HG02981 (cell line): ENCODE measurements around the gene OSBPL8.
A peak's percentile ranks its signal among the peaks of the same experiment; 100 is the strongest.
"Not testable (repeated sequence)": the region's sequence is repeated elsewhere in the genome, so short reads cannot be mapped to it uniquely, and the experiment has no call there.

Experiments
- ATAC-seq: cut with Tn5 transposase; IDR thresholded peaks from one replicate; pipeline ENCODE4 v1.9.1; 2021; ENCODE audit warnings: mild to moderate bottlenecking, moderate library complexity; ENCODE audit not compliant: unreplicated experiment

OSBPL8 gene

DNA sequence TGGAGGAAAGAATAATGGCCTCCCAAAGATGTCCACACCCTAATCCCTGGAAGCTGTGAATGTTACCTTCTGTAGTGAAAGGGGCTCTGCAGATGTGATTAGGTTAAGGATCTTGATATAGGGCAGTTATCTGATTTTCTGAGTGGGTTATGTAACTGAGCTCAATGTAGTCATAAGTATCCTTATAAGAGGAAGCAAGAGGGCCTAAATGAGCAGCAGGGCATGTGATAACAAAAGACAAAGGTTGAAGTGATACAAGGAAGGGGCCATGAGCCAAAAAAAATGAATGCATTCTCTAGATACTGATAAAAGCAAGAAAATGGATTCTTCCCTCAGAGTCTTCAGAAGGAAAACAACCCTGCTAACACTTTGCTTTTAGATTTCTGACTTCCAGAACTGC is 78.8 kb downstream of the OSBPL8 start:
- ATAC-seq, result no peak

- no peak for ATAC-seq
These were observed 81.5 kb downstream of the OSBPL8 start for GRCh38 chr12:76478045-76478444.

DNA sequence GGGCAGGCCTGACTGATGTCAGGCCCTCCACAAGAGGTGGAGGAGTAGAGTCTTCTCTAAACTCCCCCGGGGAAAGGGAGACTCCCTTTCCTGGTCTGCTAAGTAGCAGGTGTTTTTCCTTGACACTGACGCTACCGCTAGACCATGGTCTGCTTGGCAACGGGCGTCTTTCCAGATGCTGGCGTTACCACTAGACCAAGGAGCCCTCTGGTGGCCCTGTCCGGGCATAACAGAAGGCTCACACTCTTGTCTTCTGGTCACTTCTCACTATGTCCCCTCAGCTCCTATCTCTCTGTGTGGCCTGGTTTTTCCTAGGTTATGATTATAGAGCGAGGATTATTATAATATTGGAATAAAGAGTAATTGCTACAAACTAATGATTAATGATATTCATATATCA is 86.7 kb downstream of the OSBPL8 start:
- not testable (repeated sequence) for ATAC-seq

DNA sequence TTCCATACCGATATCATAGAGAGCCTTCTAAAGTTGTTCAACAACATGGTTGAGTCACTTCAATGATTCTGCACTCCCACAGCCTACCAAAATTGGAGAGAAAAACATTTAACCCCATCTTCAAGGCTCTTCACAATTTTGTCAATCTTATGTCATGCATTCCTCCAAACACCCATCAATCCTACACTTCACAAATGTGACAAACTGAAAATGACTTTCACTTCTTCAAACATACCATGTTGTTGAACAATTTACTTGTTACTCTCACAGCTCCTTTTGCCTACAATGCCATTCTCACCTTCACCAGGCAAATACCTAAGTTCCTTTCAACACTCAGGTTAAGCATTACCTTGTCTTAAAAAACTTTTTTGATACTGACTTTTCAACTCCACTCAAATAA is 88.0 kb downstream of the OSBPL8 start:
- ATAC-seq, result no peak

GRCh38 chr12:76470028-76470939 is 89.3 kb downstream of the OSBPL8 start:
- peak; percentile 93 for ATAC-seq

DNA sequence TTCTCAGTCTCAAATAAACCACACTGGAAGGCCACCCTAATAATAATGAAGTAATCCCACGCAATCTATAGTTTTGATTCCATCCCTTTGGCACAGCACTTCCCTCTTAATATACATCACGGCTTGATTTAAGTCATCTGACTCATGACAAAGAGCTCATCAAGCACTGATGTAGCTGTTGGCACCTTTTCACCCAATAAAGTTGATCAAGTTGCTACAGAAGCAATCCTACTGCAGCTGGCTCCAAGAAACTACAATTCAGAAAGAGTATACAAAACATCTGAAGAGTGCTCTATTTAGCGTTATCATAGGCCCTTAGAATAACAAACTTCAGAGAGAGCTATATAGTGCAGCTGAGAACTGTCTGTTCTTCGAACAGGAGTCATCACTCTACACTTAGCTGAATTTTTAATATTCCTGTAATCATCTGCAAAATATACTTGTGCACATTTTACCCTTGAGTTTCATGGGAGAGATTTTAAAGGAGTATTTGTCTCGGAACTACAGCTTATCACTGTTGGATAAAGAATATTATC is 94.9 kb downstream of the OSBPL8 start:
- ATAC-seq, result no peak

- peak; percentile 52 for ATAC-seq
These were observed 96.8 kb downstream of the OSBPL8 start for GRCh38 chr12:76462668-76463224.

DNA sequence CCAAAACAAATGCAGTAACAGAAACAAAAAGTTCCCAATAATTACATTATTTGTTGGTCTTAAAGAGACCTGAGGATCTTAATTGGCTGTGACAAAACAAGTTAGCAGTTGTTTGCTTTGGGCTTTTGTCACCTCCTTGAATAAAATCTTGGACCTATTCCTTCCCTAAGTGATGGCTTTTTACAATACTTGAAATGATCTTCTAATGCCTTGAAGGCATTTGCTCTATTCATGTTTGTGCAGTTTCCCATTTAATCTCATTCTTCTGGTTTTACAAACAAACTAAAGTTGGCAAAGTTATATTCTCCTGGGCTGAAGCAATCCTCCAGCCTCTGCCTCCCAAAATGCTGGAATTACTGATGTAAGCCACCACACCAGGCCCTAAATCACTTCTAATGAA is 98.8 kb downstream of the OSBPL8 start:
- no peak for ATAC-seq

DNA sequence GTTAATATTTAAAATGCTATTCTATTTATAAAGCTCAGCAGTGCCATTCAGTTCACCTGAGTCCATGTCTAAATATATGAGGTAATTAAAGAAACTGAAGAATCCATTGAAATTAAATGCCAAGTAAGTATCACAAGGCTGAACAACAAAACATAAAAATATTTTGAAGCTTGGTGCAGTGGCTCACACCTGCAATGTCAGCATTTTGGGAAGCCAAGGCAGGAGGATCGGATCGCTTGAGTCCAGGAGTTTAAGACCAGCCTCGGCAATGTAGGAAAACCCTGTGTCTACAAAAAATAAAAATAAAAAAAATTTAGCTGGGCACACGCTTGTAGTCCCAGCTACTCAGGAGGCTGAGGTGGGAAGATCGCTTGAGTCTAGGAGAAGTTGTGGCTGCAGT is 101.8 kb downstream of the OSBPL8 start:
- ATAC-seq, result no peak

DNA sequence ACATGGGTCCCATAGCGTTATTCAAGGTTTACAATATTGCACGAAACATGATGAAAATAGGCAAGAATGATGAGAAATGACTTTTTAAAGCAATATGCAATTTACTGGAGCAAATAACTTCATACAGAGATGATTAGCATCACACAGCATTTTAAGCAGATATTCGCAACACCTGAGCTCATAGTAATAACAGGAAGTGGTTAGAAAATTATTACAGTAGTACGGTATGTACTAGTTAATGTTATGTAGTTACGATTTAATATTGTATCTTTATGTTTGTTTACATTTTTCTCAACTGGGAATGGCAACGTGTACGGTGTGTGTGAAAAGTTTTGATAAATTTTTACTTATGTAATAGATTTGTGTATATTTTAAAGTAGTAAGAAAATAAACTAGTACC is 102.6 kb downstream of the OSBPL8 start:
- no peak for ATAC-seq

GRCh38 chr12:76455582-76456345 is 103.8 kb downstream of the OSBPL8 start:
- ATAC-seq, result peak; percentile 98

DNA sequence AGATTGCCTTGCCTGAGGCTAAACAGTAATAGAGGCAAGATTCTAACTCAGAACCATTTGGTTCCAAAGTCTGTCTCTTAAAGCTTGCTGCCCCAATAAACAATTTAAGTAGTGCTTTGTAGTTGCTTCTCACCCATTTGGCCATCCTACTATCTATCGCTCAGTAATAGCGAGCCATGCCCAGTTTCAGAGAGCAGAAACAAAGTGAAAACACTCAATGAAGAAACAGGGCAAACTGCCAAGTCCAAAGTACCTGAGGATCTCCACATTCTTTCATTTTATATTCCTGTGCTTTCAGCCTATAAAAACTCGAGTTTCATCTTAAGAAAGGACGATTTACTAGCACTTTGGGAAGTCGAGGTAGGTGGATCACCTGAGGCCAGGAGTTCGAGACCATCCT is 108.0 kb downstream of the OSBPL8 start:
- no peak for ATAC-seq

DNA sequence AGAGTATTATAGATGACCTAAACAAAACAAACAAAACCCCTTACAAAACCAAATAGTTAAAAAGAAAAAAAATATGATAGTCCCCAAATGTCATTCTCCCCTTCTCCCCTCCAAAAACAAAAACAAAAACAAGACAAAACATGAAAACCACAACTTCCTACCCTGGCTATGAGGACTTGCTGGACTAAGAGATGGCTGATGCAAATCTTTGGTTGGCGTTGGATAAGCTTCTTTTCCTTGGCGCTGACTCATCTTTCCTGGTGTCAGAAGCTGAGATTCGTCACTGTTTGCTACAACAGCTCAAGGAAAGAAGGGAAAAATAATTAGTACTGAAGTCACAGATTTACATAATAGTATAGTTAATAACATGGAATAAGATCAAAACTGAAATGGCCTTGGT is 108.9 kb downstream of the OSBPL8 start:
- ATAC-seq, result no peak

DNA sequence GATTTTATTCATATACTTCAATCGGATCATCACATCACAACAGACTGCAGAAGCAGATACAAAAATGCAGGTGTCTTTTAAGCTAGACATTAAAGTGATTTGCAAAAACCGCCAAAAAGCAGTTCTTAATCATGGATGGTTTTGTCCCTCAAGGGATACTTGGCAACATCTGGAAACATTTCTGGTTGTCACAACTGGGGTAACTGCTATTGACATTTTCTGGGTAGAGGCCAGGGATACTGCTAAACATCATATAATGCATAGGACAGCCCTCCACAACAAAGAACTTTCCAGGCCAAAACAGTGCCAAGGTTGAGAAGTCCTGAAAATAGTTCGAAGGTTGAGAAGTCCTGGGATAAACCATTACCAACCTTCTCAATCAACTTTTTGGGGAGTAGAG is 109.6 kb downstream of the OSBPL8 start:
- ATAC-seq, result no peak

DNA sequence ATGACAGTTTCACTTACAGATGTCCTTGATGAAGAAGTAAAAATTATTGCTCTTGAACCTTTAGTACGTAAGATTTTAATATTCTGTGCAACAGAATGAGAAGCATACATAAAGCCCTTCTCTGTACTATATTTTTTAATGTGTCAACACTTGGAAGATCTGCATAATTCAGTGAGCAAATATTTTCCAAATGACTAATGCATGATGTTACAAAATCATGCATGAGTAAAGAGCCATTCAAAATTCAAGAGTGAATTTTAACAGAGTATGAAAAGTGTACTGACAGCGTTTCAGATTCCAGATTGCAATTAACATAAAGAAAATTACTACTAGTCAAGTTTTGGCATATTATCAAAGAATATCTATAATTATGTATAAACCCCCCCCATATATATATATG is 110.0 kb downstream of the OSBPL8 start:
- no peak for ATAC-seq

DNA sequence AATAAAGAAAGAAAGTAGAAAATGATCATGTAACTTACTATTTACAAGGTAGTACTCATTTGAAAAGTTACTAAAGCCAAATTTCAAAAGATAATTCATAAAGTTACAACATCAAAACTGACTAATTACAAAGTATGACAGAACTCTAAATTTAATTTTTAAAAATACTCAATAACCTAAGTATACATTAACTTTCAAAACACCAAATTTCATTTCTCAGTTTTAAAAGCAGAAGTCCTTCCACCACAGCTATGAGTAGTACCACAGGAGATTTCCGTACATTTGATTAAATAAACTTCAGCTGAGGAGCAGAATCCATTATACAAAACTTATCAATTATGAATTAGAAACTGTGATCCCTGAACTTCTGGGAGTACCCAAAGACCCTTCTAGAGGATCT is 110.6 kb downstream of the OSBPL8 start:
- ATAC-seq, result no peak

DNA sequence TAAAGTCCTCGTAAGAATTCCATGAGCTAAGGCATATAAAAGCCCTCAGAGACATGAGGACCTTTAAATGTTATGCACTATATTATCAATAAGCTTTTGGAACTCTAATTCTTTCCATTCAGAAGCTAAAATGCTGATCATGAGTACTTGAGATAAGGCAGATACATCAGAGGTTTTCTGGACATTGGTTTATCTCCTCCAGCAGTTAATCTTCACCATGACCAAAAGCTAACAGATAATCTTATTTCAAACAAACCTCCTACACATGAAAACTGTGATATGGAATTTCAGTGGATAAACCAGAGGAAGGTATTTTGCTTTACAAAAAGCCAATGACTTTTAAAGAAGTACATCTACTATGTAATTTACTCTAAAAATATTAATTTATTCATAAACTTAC is 113.5 kb downstream of the OSBPL8 start:
- no peak for ATAC-seq

GRCh38 chr12:76445462-76445861 is 114.1 kb downstream of the OSBPL8 start:
- no peak for ATAC-seq

GRCh38 chr12:76444408-76444984 is 115.1 kb downstream of the OSBPL8 start:
- no peak for ATAC-seq

DNA sequence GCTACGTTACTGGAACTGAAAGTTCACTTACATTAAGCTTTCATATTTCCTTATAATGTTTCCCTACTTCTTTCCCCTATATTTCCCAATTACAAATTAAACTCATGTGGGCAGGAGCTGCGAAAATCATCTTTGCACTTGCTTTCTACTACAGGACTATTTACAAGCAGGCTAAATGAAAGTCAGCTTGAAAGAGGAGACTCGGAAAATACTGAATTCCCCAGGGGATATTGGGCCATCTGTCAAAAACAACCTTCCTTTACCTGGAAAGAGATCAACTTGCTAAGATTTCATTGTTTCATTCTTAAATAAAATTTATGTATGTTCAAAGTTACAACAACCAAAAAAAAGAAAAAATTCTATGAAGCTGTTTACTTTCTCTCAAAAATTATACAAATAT is 118.6 kb downstream of the OSBPL8 start:
- no peak for ATAC-seq

- no peak for ATAC-seq
These were observed 126.8 kb downstream of the OSBPL8 start for GRCh38 chr12:76432733-76433132.
